ENCODE data around the gene CTIF.

GRCh38 chr18:48875942-48876511, 337.2 kb downstream of the CTIF start:
- TF ChIP-seq CTCF (IDR thresholded peaks at IDR 0.05; ENCODE audit: insufficient read depth, low read length, poor library complexity, severe bottlenecking): no peak
- TF ChIP-seq EZH2phosphoT487 (conservative IDR thresholded peaks at IDR 0.05; ENCODE audit: low read length): no peak
